ENCODE results near the gene FBXL13. TPM values are rescaled to one million over a fixed set of nuclear protein-coding genes. Genes with fewer than 3 reads are reported as not detected.
"Not testable (repeated sequence)": the region's sequence is repeated elsewhere in the genome, so short reads cannot be mapped to it uniquely, and the experiment has no call there.

The FBXL13 gene
- total and polyA plus RNA-seq, 8 donors = 0.42 to 2.4 (median 1.4) TPM

GRCh38 chr7:103051519-103051918, 23.1 kb downstream of the FBXL13 start:
- DNase-seq = no peak
- FAIRE-seq = no peak
- intact Hi-C loops (cut with DNase I) = no loop called here
- WGBS, 2 donors = 87 to 90% methylated on average over 6 of the region's 6 CpGs
- no peaks in the 10 kb centered on the region for H3K9me3 ChIP-seq
- ATAC-seq = no peak
- H3K36me3 ChIP-seq = no peaks in the 10 kb centered on the region
- no peak overlapping the region for H3K4me3 ChIP-seq
- no peak overlapping the region for H3K27ac ChIP-seq
- no peaks in the 10 kb centered on the region for H3K4me1 ChIP-seq
- H3K27me3 ChIP-seq = no peaks in the 10 kb centered on the region
- TF ChIP-seq CTCF (IDR thresholded peaks at IDR 0.05) = no peak

- no peak for DNase-seq
- TF ChIP-seq CTCF (IDR thresholded peaks at IDR 0.05) = no peak
- 91% methylated on average over 2 of the region's 2 CpGs for WGBS, 2 donors
Observed at GRCh38 chr7:103048833-103049232, 25.8 kb downstream of the FBXL13 start.

GRCh38 chr7:103041815-103042214, 32.8 kb downstream of the FBXL13 start:
- H3K9me3 ChIP-seq; ATAC-seq; H3K36me3 ChIP-seq; H3K4me3 ChIP-seq; intact Hi-C loops (cut with DNase I); H3K27ac ChIP-seq; H3K4me1 ChIP-seq; FAIRE-seq; DNase-seq; H3K27me3 ChIP-seq: not testable (repeated sequence)
- 92 to 100% methylated on average over 1 of the region's 1 CpG for WGBS, 2 donors

More at GRCh38 chr7:103048833-103049232, 25.8 kb downstream of the FBXL13 start:
- intact Hi-C loops (cut with DNase I) = no loop called here
- Histone ChIP-seq H3K27me3 (no peaks in the 10 kb centered on the region), H3K4me3 (no peak overlapping the region), H3K36me3 (no peaks in the 10 kb centered on the region), H3K9me3 (no peaks in the 10 kb centered on the region), H3K27ac (no peak overlapping the region), H3K4me1 (no peaks in the 10 kb centered on the region)
- FAIRE-seq (no peak), ATAC-seq (no peak)

DNA sequence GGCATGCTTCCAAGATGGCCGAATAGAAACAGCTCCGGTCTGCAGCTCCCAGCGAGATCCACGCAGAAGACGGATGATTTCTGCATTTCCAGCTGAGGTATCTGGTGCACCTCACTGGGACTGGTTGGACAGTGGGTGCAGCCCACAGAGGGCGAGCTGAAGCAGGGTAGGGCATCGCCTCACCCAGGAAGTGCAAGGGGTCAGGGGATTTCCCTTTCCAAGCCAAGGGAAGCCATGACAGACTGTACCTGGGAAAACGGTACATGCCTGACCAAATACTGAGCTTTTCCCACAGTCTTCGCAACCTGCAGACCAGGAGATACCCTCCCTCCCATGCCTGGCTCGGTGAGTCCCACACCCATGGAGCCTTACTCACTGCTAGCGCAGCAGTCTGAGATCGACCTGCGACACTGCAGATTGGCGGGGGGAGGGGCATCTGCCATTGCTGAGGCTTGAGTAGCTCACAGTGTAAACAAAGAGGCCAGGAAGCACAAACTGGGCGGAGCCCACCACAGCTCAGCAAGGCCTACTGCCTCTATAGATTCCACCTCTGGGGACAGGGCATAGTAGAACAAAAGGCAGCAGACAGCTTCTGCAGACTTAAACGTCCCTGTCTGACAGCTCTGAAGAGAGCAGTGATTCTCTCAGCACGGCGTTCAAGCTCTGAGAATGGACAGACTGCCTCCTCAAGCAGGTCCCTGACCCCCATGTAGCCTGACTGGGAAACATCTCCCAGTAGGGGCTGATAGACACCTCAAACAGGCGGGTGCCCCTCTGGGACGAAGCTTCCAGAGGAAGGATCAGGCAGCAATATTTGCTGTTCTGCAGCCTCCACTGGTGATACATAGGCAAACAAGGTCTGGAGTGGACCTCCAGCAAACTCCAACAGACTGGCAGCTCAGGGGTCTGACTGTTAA, 36.5 kb downstream of the FBXL13 start:
- H3K27me3 ChIP-seq; H3K9me3 ChIP-seq; FAIRE-seq; H3K36me3 ChIP-seq; intact Hi-C loops (cut with DNase I); H3K4me3 ChIP-seq; H3K4me1 ChIP-seq: not testable (repeated sequence)
- ATAC-seq (peak in 2 of 4 donors; percentile 28 to 79), DNase-seq (peak in 5 of 6 donors; percentile 49 to 79 (median 61))
- peak overlapping the region in 1 of 4 donors; percentile 41 for H3K27ac ChIP-seq
- 74% methylated on average over 20 of the region's 20 CpGs for WGBS, 2 donors

GRCh38 chr7:103037476-103037822, 37.1 kb downstream of the FBXL13 start:
- Histone ChIP-seq H3K36me3 (no peaks in the 10 kb centered on the region), H3K9me3 (no peaks in the 10 kb centered on the region), H3K27me3 (no peaks in the 10 kb centered on the region), H3K27ac (no peak overlapping the region), H3K4me1 (no peaks in the 10 kb centered on the region), H3K4me3 (no peak overlapping the region)
- peak in 1 of 4 donors; percentile 43 for ATAC-seq
- intact Hi-C loops (cut with DNase I) = no loop called here
- TF ChIP-seq CTCF (IDR thresholded peaks at IDR 0.05) = no peak
- WGBS, 2 donors = 93 to 97% methylated on average over 1 of the region's 1 CpG
- FAIRE-seq = no peak
- DNase-seq = no peak

GRCh38 chr7:103034318-103034717, 40.3 kb downstream of the FBXL13 start:
- FAIRE-seq; H3K36me3 ChIP-seq; H3K9me3 ChIP-seq; ATAC-seq; H3K27me3 ChIP-seq; H3K4me1 ChIP-seq; H3K27ac ChIP-seq; intact Hi-C loops (cut with DNase I); H3K4me3 ChIP-seq; DNase-seq: not testable (repeated sequence)
- WGBS, 2 donors = 92 to 93% methylated on average over 19 to 20 of the region's 20 CpGs
